ENCODE data around the gene AP1B1. TPM values are rescaled to one million over a fixed set of nuclear protein-coding genes. Genes with fewer than 3 reads are reported as not detected.
"Not testable (repeated sequence)": the region's sequence is repeated elsewhere in the genome, so short reads cannot be mapped to it uniquely, and the experiment has no call there.

The AP1B1 gene
- total RNA-seq, 2 experiments from 2014 or later = 70.2 to 71.4 TPM

- H3K9me3 Mint-ChIP-seq, POLR2A ChIA-PET, H3K27ac Mint-ChIP-seq, H3K4me3 Mint-ChIP-seq, H3K4me1 Mint-ChIP-seq, DNase-seq, H3K27me3 Mint-ChIP-seq: not testable (repeated sequence)
- H3K36me3 Mint-ChIP-seq (ENCODE audit: low read depth) = peaks cover 41% of the 10 kb centered on the region
- CTCF ChIA-PET = interaction anchor here (1.1 kb wide), 1 partner anchor 44 kb away, joined by 3 read pairs; no protein-coding TSS in a partner anchor
Observed at GRCh38 chr22:29357193-29357890, 31.0 kb downstream of the AP1B1 start.

- no peak overlapping the region for H3K4me3 Mint-ChIP-seq
- ChIA-PET CTCF (no interaction called here), POLR2A (no interaction called here)
- no peaks in the 10 kb centered on the region for H3K4me1 Mint-ChIP-seq
- no peak for DNase-seq
- no peak overlapping the region for H3K27ac Mint-ChIP-seq
- H3K27me3 Mint-ChIP-seq = no peaks in the 10 kb centered on the region
- peaks cover 46% of the 10 kb centered on the region for H3K36me3 Mint-ChIP-seq (ENCODE audit: low read depth)
- no peaks in the 10 kb centered on the region for H3K9me3 Mint-ChIP-seq
Observed at GRCh38 chr22:29353860-29354259, 34.5 kb downstream of the AP1B1 start.

GRCh38 chr22:29353286-29353685 lies 35.1 kb downstream of the AP1B1 start:
- no peak overlapping the region for H3K27ac Mint-ChIP-seq
- no peak overlapping the region for H3K4me3 Mint-ChIP-seq
- POLR2A ChIA-PET = no interaction called here
- no peaks in the 10 kb centered on the region for H3K9me3 Mint-ChIP-seq
- peaks cover 47% of the 10 kb centered on the region for H3K36me3 Mint-ChIP-seq (ENCODE audit: low read depth)
- no peaks in the 10 kb centered on the region for H3K4me1 Mint-ChIP-seq
- no peaks in the 10 kb centered on the region for H3K27me3 Mint-ChIP-seq
- no peak for DNase-seq
- CTCF ChIA-PET = no interaction called here

GRCh38 chr22:29352778-29353177 lies 35.6 kb downstream of the AP1B1 start:
- Mint-ChIP-seq H3K27me3 (no peaks in the 10 kb centered on the region), H3K4me1 (no peaks in the 10 kb centered on the region)
- POLR2A ChIA-PET = no interaction called here

GRCh38 chr22:29351891-29352290 lies 36.5 kb downstream of the AP1B1 start:
- CTCF ChIA-PET = no interaction called here
- H3K4me3 Mint-ChIP-seq = no peak overlapping the region
- no peak overlapping the region for H3K27ac Mint-ChIP-seq
- POLR2A ChIA-PET = no interaction called here
- H3K36me3 Mint-ChIP-seq (ENCODE audit: low read depth) = peaks cover 56% of the 10 kb centered on the region
- H3K27me3 Mint-ChIP-seq = no peaks in the 10 kb centered on the region
- no peaks in the 10 kb centered on the region for H3K9me3 Mint-ChIP-seq
- DNase-seq = no peak
- H3K4me1 Mint-ChIP-seq = no peaks in the 10 kb centered on the region

More at GRCh38 chr22:29352778-29353177, 35.6 kb downstream of the AP1B1 start:
- no peak overlapping the region for H3K4me3 Mint-ChIP-seq
- H3K36me3 Mint-ChIP-seq (ENCODE audit: low read depth) = peaks cover 48% of the 10 kb centered on the region
- H3K9me3 Mint-ChIP-seq = no peaks in the 10 kb centered on the region
- CTCF ChIA-PET = no interaction called here
- DNase-seq = no peak
- no peak overlapping the region for H3K27ac Mint-ChIP-seq

- Mint-ChIP-seq H3K36me3 (ENCODE audit: low read depth) (peaks cover 63% of the 10 kb centered on the region), H3K9me3 (no peaks in the 10 kb centered on the region), H3K27me3 (no peaks in the 10 kb centered on the region), H3K4me3 (no peak overlapping the region), H3K27ac (no peak overlapping the region), H3K4me1 (no peaks in the 10 kb centered on the region)
- ChIA-PET POLR2A (no interaction called here), CTCF (no interaction called here)
- DNase-seq = no peak
Observed at GRCh38 chr22:29351042-29351441, 37.3 kb downstream of the AP1B1 start.

- Mint-ChIP-seq H3K4me3 (no peak overlapping the region), H3K27me3 (no peaks in the 10 kb centered on the region), H3K9me3 (no peaks in the 10 kb centered on the region), H3K4me1 (peaks cover 2% of the 10 kb centered on the region), H3K36me3 (ENCODE audit: low read depth) (peaks cover 64% of the 10 kb centered on the region), H3K27ac (no peak overlapping the region)
- no peak for DNase-seq
- ChIA-PET CTCF (no interaction called here), POLR2A (no interaction called here)
Observed at GRCh38 chr22:29348956-29349355, 39.4 kb downstream of the AP1B1 start.

GRCh38 chr22:29348041-29348440 lies 40.3 kb downstream of the AP1B1 start:
- no peaks in the 10 kb centered on the region for H3K27me3 Mint-ChIP-seq
- H3K36me3 Mint-ChIP-seq (ENCODE audit: low read depth) = peaks cover 65% of the 10 kb centered on the region
- H3K4me1 Mint-ChIP-seq = peaks cover 2% of the 10 kb centered on the region
- H3K9me3 Mint-ChIP-seq = no peaks in the 10 kb centered on the region
- ChIA-PET POLR2A (no interaction called here), CTCF (no interaction called here)
- no peak overlapping the region for H3K27ac Mint-ChIP-seq
- H3K4me3 Mint-ChIP-seq = no peak overlapping the region
- DNase-seq = no peak

- H3K4me3 Mint-ChIP-seq = no peak overlapping the region
- no peak for DNase-seq
- H3K27ac Mint-ChIP-seq = no peak overlapping the region
- ChIA-PET CTCF (no interaction called here), POLR2A (no interaction called here)
- H3K27me3 Mint-ChIP-seq = no peaks in the 10 kb centered on the region
- peaks cover 72% of the 10 kb centered on the region for H3K36me3 Mint-ChIP-seq (ENCODE audit: low read depth)
- H3K9me3 Mint-ChIP-seq = no peaks in the 10 kb centered on the region
- peaks cover 2% of the 10 kb centered on the region for H3K4me1 Mint-ChIP-seq
Observed at GRCh38 chr22:29346659-29347058, 41.7 kb downstream of the AP1B1 start.

- DNase-seq = no peak
- POLR2A ChIA-PET = no interaction called here
- H3K36me3 Mint-ChIP-seq (ENCODE audit: low read depth) = peaks cover 69% of the 10 kb centered on the region
- no peak overlapping the region for H3K4me3 Mint-ChIP-seq
- H3K27ac Mint-ChIP-seq = no peak overlapping the region
- H3K9me3 Mint-ChIP-seq = no peaks in the 10 kb centered on the region
- CTCF ChIA-PET = no interaction called here
- H3K4me1 Mint-ChIP-seq = peaks cover 2% of the 10 kb centered on the region
- no peaks in the 10 kb centered on the region for H3K27me3 Mint-ChIP-seq
Observed at GRCh38 chr22:29345932-29346331, 42.4 kb downstream of the AP1B1 start.

GRCh38 chr22:29344889-29345288 lies 43.5 kb downstream of the AP1B1 start:
- H3K27ac Mint-ChIP-seq, POLR2A ChIA-PET, H3K4me3 Mint-ChIP-seq, H3K27me3 Mint-ChIP-seq, H3K4me1 Mint-ChIP-seq, H3K9me3 Mint-ChIP-seq, CTCF ChIA-PET, DNase-seq: not testable (repeated sequence)
- peaks cover 61% of the 10 kb centered on the region for H3K36me3 Mint-ChIP-seq (ENCODE audit: low read depth)

- ChIA-PET CTCF (no interaction called here), POLR2A (no interaction called here)
- no peaks in the 10 kb centered on the region for H3K9me3 Mint-ChIP-seq
- H3K36me3 Mint-ChIP-seq (ENCODE audit: low read depth) = peaks cover 61% of the 10 kb centered on the region
- no peaks in the 10 kb centered on the region for H3K27me3 Mint-ChIP-seq
- peak overlapping the region; percentile 3 for H3K27ac Mint-ChIP-seq
- peaks cover 2% of the 10 kb centered on the region for H3K4me1 Mint-ChIP-seq
- no peak for DNase-seq
- no peak overlapping the region for H3K4me3 Mint-ChIP-seq
Observed at GRCh38 chr22:29344137-29344536, 44.2 kb downstream of the AP1B1 start.

- no peak for DNase-seq
- POLR2A ChIA-PET = no interaction called here
- peaks cover 2% of the 10 kb centered on the region for H3K4me1 Mint-ChIP-seq
- peaks cover 61% of the 10 kb centered on the region for H3K36me3 Mint-ChIP-seq (ENCODE audit: low read depth)
- no peak overlapping the region for H3K27ac Mint-ChIP-seq
- CTCF ChIA-PET = no interaction called here
- H3K4me3 Mint-ChIP-seq = no peak overlapping the region
- H3K27me3 Mint-ChIP-seq = no peaks in the 10 kb centered on the region
- no peaks in the 10 kb centered on the region for H3K9me3 Mint-ChIP-seq
Observed at GRCh38 chr22:29343313-29343805, 45.0 kb downstream of the AP1B1 start.

- no peak for DNase-seq
- Mint-ChIP-seq H3K27ac (peak overlapping the region; percentile 47), H3K36me3 (ENCODE audit: low read depth) (peaks cover 62% of the 10 kb centered on the region), H3K9me3 (no peaks in the 10 kb centered on the region), H3K4me1 (peaks cover 2% of the 10 kb centered on the region), H3K4me3 (no peak overlapping the region), H3K27me3 (no peaks in the 10 kb centered on the region)
- CTCF ChIA-PET = no interaction called here
- POLR2A ChIA-PET = no interaction called here
Observed at GRCh38 chr22:29342577-29343312, 45.6 kb downstream of the AP1B1 start.
